Right atrium auricular region (tissue), 2 donors: ENCODE data around the gene AGPAT1. TPM values are rescaled to one million over a fixed set of nuclear protein-coding genes. Genes with fewer than 3 reads are reported as not detected.

ENCODE experiments used
- DNase-seq: peaks from one replicate; pipeline ENCODE4 v3.0.0-alpha.2; 2019; ENCODE audit warnings: low spot score
- H3K27ac ChIP-seq, 2 donors: fragments of 200-600 bp; sonication (generic); 1 replicate in 1 of 2; 2 replicates in 1 of 2; pipeline ENCODE4 v1.5.1; 2016 to 2019
- H3K27me3 ChIP-seq, 2 donors: fragments of 200-600 bp; sonication (generic); one replicate each; pipeline versions ENCODE4 v1.5.1 to v1.6.0; 2017 to 2019
- H3K36me3 ChIP-seq: fragments of 200-600 bp; sonication (generic); one replicate; pipeline ENCODE4 v1.5.1; 2016
- H3K4me1 ChIP-seq, 2 donors: fragments of 200-600 bp; sonication (generic); one replicate each; pipeline versions ENCODE4 v1.5.1 to v1.6.0; 2017 to 2019
- H3K4me3 ChIP-seq, 2 donors: fragments of 200-600 bp; sonication (generic); 1 replicate in 1 of 2; 2 replicates in 1 of 2; pipeline ENCODE4 v1.5.1; 2017 to 2019; ENCODE audit warnings: mild to moderate bottlenecking in 1 of 2, moderate library complexity in 1 of 2
- H3K9me3 ChIP-seq, 2 donors: fragments of 200-600 bp; sonication (generic); one replicate each; pipeline ENCODE4 v1.5.1; 2019
- total RNA-seq, 2 donors: library from RNA; depleted of rRNA; stranded (reverse); fragments of >200 nt; gene quantifications; one replicate each; pipeline ENCODE4 v1.1.0, GENCODE V29; 2016
- TF ChIP-seq, protein P1 (sequence below), 2 donors: fragments of 200-600 bp; sonication (generic); IDR thresholded peaks; one replicate each; pipeline ENCODE4 v1.5.1; 2019; ENCODE audit warnings: antibody characterized with exemption in 2 of 2

Gene AGPAT1
- total RNA-seq, 2 donors from 2014 or later: 59.6 to 77.1 TPM

DNA sequence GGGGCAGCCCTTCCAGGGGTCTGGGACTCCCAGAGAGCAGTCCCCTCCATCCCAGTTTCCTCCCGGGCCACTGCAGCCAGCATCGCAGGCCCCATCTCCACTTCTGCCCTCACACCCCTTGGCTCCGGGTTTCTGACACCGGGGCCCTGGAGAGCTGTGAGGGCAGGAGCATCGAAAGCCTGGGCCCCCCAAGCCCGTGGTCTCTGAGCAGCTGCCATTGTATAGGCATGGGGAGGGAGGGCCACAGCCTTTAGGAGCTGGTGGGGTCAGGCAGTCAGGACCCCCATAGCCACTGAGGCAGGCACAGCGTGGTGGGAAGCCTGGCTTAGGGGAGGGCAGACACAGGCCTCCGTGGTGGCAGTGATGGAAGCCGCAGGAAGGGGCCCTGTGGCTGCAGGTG lies 26.3 kb upstream of the AGPAT1 start:
- Histone ChIP-seq H3K4me3 (no peak overlapping the region), H3K36me3 (no peaks in the 10 kb centered on the region), H3K27me3 (no peaks in the 10 kb centered on the region), H3K9me3 (no peaks in the 10 kb centered on the region), H3K4me1 (peaks cover 0 to 3% of the 10 kb centered on the region in 2 donors), H3K27ac (no peak overlapping the region)
- TF ChIP-seq, protein P1, sequence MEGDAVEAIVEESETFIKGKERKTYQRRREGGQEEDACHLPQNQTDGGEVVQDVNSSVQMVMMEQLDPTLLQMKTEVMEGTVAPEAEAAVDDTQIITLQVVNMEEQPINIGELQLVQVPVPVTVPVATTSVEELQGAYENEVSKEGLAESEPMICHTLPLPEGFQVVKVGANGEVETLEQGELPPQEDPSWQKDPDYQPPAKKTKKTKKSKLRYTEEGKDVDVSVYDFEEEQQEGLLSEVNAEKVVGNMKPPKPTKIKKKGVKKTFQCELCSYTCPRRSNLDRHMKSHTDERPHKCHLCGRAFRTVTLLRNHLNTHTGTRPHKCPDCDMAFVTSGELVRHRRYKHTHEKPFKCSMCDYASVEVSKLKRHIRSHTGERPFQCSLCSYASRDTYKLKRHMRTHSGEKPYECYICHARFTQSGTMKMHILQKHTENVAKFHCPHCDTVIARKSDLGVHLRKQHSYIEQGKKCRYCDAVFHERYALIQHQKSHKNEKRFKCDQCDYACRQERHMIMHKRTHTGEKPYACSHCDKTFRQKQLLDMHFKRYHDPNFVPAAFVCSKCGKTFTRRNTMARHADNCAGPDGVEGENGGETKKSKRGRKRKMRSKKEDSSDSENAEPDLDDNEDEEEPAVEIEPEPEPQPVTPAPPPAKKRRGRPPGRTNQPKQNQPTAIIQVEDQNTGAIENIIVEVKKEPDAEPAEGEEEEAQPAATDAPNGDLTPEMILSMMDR (IDR thresholded peaks at IDR 0.05): no peak
- no peak for DNase-seq

DNA sequence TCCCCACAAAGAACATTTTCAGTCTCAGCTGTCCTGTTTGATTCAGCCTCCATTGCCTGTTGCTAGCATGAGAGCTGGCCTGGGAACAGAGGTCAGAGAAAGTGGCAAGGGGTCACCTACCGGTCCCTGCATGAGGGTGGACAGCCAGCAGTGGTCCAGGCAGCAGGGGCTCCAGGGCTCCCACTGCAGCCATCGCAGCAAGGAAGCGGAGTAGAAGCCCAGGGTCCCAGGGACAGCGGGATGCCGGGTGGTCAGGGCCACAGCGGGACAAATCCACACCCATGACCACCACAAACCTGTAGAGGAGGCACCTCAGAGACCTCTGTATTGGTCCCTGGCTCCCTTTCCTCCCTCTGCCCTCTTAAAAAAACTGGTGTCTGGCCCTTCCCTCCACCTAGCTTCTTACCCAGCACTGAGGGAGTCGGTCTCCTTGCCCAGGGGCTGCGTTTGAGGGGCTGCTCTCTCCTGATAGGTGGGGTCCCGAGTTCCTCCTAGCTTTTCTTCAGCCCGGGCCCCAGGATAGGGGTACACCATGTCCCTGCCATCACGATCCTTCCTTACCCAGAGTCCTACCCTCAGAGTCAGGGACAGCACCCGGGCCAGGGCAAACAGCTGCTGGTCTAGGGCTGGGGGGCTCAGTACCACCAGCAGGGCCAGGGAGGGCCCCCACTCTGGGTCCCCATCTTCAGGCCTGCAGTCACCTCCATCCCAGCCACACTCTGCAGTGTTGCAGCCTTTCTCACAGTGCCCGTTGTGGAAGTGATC lies 25.0 kb upstream of the AGPAT1 start:
- Histone ChIP-seq H3K4me1 (peaks cover 0 to 10% of the 10 kb centered on the region in 2 donors), H3K27me3 (no peaks in the 10 kb centered on the region), H3K27ac (no peak overlapping the region), H3K9me3 (no peaks in the 10 kb centered on the region), H3K36me3 (no peaks in the 10 kb centered on the region), H3K4me3 (no peak overlapping the region)
- TF ChIP-seq, protein P1 (IDR thresholded peaks at IDR 0.05): no peak
- DNase-seq: no peak

DNA sequence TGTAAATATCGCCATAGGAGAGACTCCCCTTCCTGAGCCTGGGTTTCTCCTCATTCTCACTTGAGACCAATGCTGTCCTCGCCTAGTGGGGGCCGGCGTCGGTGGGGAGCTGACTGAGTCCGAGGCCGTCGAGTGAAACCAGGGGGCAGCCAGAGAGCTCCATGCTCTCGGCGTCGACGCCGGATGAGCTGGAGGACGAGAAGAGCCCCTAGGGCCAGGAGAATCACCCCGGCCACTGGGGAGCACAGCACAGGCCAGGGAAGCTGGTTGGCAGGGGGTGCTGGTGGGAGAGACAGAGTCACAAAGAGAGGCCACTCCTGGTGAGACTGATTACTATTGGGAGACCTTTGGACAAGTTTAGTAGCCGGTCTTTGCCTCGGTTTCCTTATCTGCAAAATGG lies 23.0 kb upstream of the AGPAT1 start:
- DNase-seq: no peak
- TF ChIP-seq, protein P1 (IDR thresholded peaks at IDR 0.05): no peak
- Histone ChIP-seq H3K4me1 (peaks cover 4 to 20% of the 10 kb centered on the region in 2 donors), H3K36me3 (no peaks in the 10 kb centered on the region), H3K27ac (no peak overlapping the region), H3K27me3 (no peaks in the 10 kb centered on the region), H3K4me3 (no peak overlapping the region), H3K9me3 (no peaks in the 10 kb centered on the region)

DNA sequence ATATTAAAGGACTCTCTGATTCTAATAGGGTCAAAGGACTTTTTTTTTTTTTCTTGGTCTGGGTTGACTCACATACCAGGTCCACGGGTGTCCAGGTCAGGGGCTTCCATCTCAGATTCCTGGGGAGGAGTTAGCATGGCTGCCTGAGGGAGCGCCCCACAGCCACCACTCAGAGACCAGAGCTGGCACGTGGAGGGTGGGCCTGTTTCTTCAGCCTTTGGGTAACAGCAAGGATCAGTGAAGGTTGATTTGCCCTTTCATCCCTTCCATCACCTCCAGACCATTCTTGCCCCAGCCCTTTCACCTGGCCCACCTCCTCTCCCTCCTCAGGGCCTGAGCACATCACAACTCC lies 22.4 kb upstream of the AGPAT1 start:
- no peaks in the 10 kb centered on the region for H3K9me3 ChIP-seq
- H3K27ac ChIP-seq: peak overlapping the region in 1 of 2 donors; percentile 100
- TF ChIP-seq, protein P1 (IDR thresholded peaks at IDR 0.05): no peak
- H3K27me3 ChIP-seq: no peaks in the 10 kb centered on the region
- H3K4me1 ChIP-seq: peaks cover 4 to 24% of the 10 kb centered on the region in 2 donors
- no peak overlapping the region for H3K4me3 ChIP-seq
- no peak for DNase-seq
- no peaks in the 10 kb centered on the region for H3K36me3 ChIP-seq

DNA sequence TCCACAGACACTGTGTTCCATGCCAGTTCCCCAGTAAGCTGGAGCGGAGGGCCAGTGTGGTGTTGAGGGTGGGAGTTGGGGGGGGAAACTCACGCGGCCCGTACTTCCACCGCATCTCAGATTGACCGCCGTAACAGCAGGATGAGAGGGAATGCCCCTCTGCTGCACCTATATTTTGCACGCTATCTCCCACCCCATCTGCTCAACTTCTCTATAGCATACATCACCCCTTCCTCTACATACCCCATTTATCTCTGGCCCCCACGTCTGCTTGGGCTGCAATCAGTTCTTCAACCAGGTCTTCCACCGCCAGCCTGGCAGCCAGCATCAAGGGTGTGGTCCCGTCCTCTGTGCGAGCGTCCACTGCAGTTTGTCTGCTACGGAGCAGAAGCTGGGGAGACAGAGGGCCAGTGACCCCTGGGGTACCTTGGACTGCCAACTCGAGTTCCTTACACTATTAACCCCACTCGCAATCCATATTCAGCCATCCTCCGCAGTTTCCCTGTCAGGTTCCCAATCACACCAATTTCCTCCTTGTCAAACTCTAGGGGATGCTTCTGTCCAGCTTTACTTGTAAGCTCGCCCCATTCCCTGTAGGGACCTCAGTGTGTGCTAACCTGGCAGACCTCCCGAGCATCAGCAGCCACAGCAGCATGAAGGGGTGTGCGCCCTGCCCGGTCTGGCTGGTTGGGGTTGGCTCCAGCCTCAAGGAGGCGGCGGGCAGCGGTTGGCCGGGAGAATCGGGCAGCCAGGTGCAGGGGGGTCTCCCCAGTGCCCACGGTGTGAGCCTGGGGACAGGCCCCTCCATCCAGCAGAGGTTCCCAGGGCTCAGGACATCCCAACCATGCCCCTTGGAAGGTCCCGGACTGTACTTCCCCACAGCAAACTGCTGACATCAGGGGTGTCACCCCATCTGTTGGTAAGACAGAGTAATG lies 21.1 kb upstream of the AGPAT1 start:
- H3K9me3 ChIP-seq: no peaks in the 10 kb centered on the region
- H3K27me3 ChIP-seq: no peaks in the 10 kb centered on the region
- no peak for DNase-seq
- H3K27ac ChIP-seq: peak overlapping the region; percentile 99 to 100
- no peaks in the 10 kb centered on the region for H3K36me3 ChIP-seq
- H3K4me3 ChIP-seq: peak overlapping the region; percentile 64 to 77
- TF ChIP-seq, protein P1 (IDR thresholded peaks at IDR 0.05): peak in 1 of 2 donors; percentile 10
- H3K4me1 ChIP-seq: peaks cover 4 to 38% of the 10 kb centered on the region in 2 donors
